K562 (cell line): ENCODE data around the gene SAPCD1. TPM values are rescaled to one million over a fixed set of nuclear protein-coding genes. Genes with fewer than 3 reads are reported as not detected.
A peak's percentile ranks its signal among the peaks of the same experiment; 100 is the strongest.

ENCODE experiments used
- AFF4 ChIP-seq: sonication (generic); formaldehyde crosslinking; IDR thresholded peaks from 2 replicates; pipeline ENCODE4 v1.8.0; 2023; ENCODE audit warnings: mild to moderate bottlenecking, missing genetic modification reagents
- DDX20 ChIP-seq: fragments of 450-650 bp; IDR thresholded peaks from 2 replicates; pipeline ENCODE4 v1.6.1; 2016; ENCODE audit warnings: missing genetic modification characterization, low read depth, mild to moderate bottlenecking, missing compliant biosample characterization, moderate library complexity
- NR0B1 ChIP-seq: fragments of 450-650 bp; IDR thresholded peaks from one replicate; pipeline ENCODE4 v1.6.1; 2018; ENCODE audit warnings: mild to moderate bottlenecking, moderate library complexity; ENCODE audit not compliant: partially characterized antibody
- PKNOX1 ChIP-seq: fragments of 450-650 bp; IDR thresholded peaks from 2 replicates; pipeline ENCODE4 v1.6.1; 2016
- ZFP36 ChIP-seq: fragments of 150-350 bp; IDR thresholded peaks from 2 replicates; pipeline ENCODE4 v1.6.1; 2018; ENCODE audit warnings: low read length, low read depth; ENCODE audit not compliant: partially characterized antibody
- ZNF124 ChIP-seq: sonication (generic); formaldehyde crosslinking; IDR thresholded peaks from 2 replicates; pipeline ENCODE4 v1.8.1; 2022; ENCODE audit warnings: missing genetic modification reagents
- ZNF133 ChIP-seq: fragments of 250-450 bp; sonication (Bioruptor Pico); IDR thresholded peaks from 2 replicates; pipeline ENCODE4 v1.4.0; 2020; ENCODE audit warnings: mild to moderate bottlenecking
- ZNF311 ChIP-seq: fragments of 250-450 bp; sonication (Bioruptor Pico); IDR thresholded peaks from 2 replicates; pipeline ENCODE4 v1.4.0; 2020; ENCODE audit warnings: mild to moderate bottlenecking, moderate library complexity
- ZNF589 ChIP-seq: fragments of 200-800 bp; sonication (Bioruptor generic); IDR thresholded peaks from 2 replicates; pipeline ENCODE4 v1.6.1; 2016; ENCODE audit warnings: low read depth, missing genetic modification characterization, missing compliant biosample characterization
- polyA plus RNA-seq, 8 experiments: library from polyadenylated mRNA; depleted of rRNA in 4 of 8; stranded (reverse) in 5 of 8; unstranded in 3 of 8; fragments of >200 nt; fragmentation: Nextera tagmentation in 2 of 8; fragmentation: Illumina TruSeq in 1 of 8; extraction: Ambion mirVana in 2 of 8; extraction: Trizol in 1 of 8; gene quantifications; 2 replicates each; pipeline versions ENCODE4 v1.2.1 to v1.2.3, GENCODE V29; 2011 to 2014; ENCODE audit warnings: inconsistent platforms in 1 of 8, missing spikeins in 1 of 8
- total RNA-seq, 7 experiments: library from RNA; depleted of rRNA in 6 of 7; stranded (reverse); fragments of >200 nt in 6 of 7; fragmentation: Illumina TruSeq in 2 of 7; extraction: Trizol in 2 of 7; gene quantifications; 2 replicates each; pipeline versions ENCODE4 v1.2.1 to v1.2.3, GENCODE V29; 2011 to 2021; ENCODE audit warnings: low replicate concordance in 1 of 7

The SAPCD1 gene
- total and polyA plus RNA-seq, 9 of the 15 experiments (the other 6 are each of a cell fraction or from before 2014, with no cell fraction given) = 2.6 to 30.2 (median 7.4) TPM

GRCh38 chr6:31795616-31796298, 33.3 kb downstream of the SAPCD1 start, which contains the start of gene VARS1 (continued):
- TF ChIP-seq ZNF311 (CRISPR knock-in tag) (no peak), PKNOX1 (peak; percentile 79), ZNF133 (CRISPR knock-in tag) (no peak), NR0B1 (no peak), DDX20 (tag) (no peak), ZNF589 (CRISPR knock-in tag) (peak; percentile 73), AFF4 (no peak), ZFP36 (peak; percentile 42), ZNF124 (CRISPR knock-in tag) (no peak)
